Prostate gland (tissue), 2 donors: ENCODE results near the gene PRKD2. TPM values are rescaled to one million over a fixed set of nuclear protein-coding genes. Genes with fewer than 3 reads are reported as not detected.

Source experiments
- DNase-seq: peaks from one replicate; pipeline ENCODE4 v3.0.0-alpha.2; 2019; ENCODE audit warnings: low spot score
- H3K27ac ChIP-seq, 2 donors: fragments of 200-600 bp; sonication (generic); 2 replicates each; pipeline ENCODE4 v1.5.1; 2017 to 2019
- H3K27me3 ChIP-seq: fragments of 200-600 bp; sonication (generic); replicated peaks from 2 replicates; pipeline ENCODE4 v1.5.1; 2019; ENCODE audit not compliant: insufficient read depth
- H3K36me3 ChIP-seq, 2 donors: fragments of 200-600 bp; sonication (generic); 1 replicate in 1 of 2; 2 replicates in 1 of 2; pipeline versions ENCODE4 v1.5.1 to v1.8.1; 2017 to 2019
- H3K4me1 ChIP-seq: fragments of 200-600 bp; sonication (generic); replicated peaks from 2 replicates; pipeline ENCODE4 v1.5.1; 2019
- H3K4me3 ChIP-seq, 2 donors: fragments of 200-600 bp; sonication (generic); 2 replicates each; pipeline ENCODE4 v1.5.1; 2017 to 2019
- H3K9me3 ChIP-seq: fragments of 200-600 bp; sonication (generic); 2 replicates; pipeline ENCODE4 v1.5.1; 2017
- CTCF ChIP-seq, 4 experiments: fragments of 200-600 bp in 2 of 4; fragments of 450-650 bp in 2 of 4; sonication (generic) in 2 of 4; IDR thresholded peaks; 1 replicate in 3 of 4; 2 replicates in 1 of 4; pipeline ENCODE4 v1.5.1; 2016 to 2019; ENCODE audit warnings: antibody characterized with exemption in 4 of 4, mild to moderate bottlenecking in 2 of 4, moderate library complexity in 2 of 4
- POLR2A ChIP-seq: fragments of 450-650 bp; IDR thresholded peaks from one replicate; pipeline ENCODE4 v1.6.1; 2016; ENCODE audit warnings: antibody characterized with exemption, mild to moderate bottlenecking
- POLR2AphosphoS5 ChIP-seq: sonication (generic); formaldehyde crosslinking; IDR thresholded peaks from one replicate; pipeline ENCODE4 v1.6.1; 2017; ENCODE audit warnings: antibody characterized with exemption
- WGBS: methylation state at CpG from one replicate; pipeline ENCODE4 v1.1.5; 2018; 5-methylcytosine and 5-hydroxymethylcytosine counted together
- intact Hi-C: fragments of 100-400 bp; cut with DNase I; formaldehyde crosslinking; loops from one replicate; pipeline ENCODE4 v1.14.2; 2022
- total RNA-seq, 2 donors: library from RNA; depleted of rRNA; stranded (reverse); fragments of >200 nt; gene quantifications; one replicate each; pipeline ENCODE4 v1.1.0, GENCODE V29; 2016

The PRKD2 gene
- total RNA-seq, 2 donors from 2014 or later, result 38.9 to 41.8 TPM

- no peak overlapping the region for H3K4me3 ChIP-seq
- TF ChIP-seq POLR2A (no peak), POLR2AphosphoS5 (no peak), CTCF (IDR thresholded peaks at IDR 0.05) (no peak)
- intact Hi-C loops, result no loop called here
- 98% methylated on average over 2 of the region's 2 CpGs for WGBS
- DNase-seq, result no peak
- no peak overlapping the region for H3K27ac ChIP-seq
- H3K27me3 ChIP-seq, result no peaks in the 10 kb centered on the region
- no peaks in the 10 kb centered on the region for H3K4me1 ChIP-seq
- no peaks in the 10 kb centered on the region for H3K9me3 ChIP-seq
- peaks cover 25 to 37% of the 10 kb centered on the region in 2 donors for H3K36me3 ChIP-seq
Measured at GRCh38 chr19:46691948-46692347, 25.0 kb downstream of the PRKD2 start.

- no peaks in the 10 kb centered on the region for H3K4me1 ChIP-seq
- H3K36me3 ChIP-seq, result peaks cover 21 to 37% of the 10 kb centered on the region in 2 donors
- H3K9me3 ChIP-seq, result no peaks in the 10 kb centered on the region
- H3K27ac ChIP-seq, result no peak overlapping the region
- H3K27me3 ChIP-seq, result no peaks in the 10 kb centered on the region
- no peak for DNase-seq
- intact Hi-C loops, result no loop called here
- TF ChIP-seq CTCF (IDR thresholded peaks at IDR 0.05), result no peak
- TF ChIP-seq POLR2AphosphoS5, result no peak
- no peak for TF ChIP-seq POLR2A
- 83% methylated on average over 2 of the region's 2 CpGs for WGBS
- no peak overlapping the region for H3K4me3 ChIP-seq
Measured at GRCh38 chr19:46691104-46691503, 25.8 kb downstream of the PRKD2 start.

GRCh38 chr19:46689358-46689757 is 27.6 kb downstream of the PRKD2 start:
- Histone ChIP-seq H3K36me3 (peaks cover 21 to 33% of the 10 kb centered on the region in 2 donors), H3K9me3 (no peaks in the 10 kb centered on the region), H3K4me1 (no peaks in the 10 kb centered on the region), H3K4me3 (no peak overlapping the region), H3K27ac (no peak overlapping the region), H3K27me3 (no peaks in the 10 kb centered on the region)
- no peak for TF ChIP-seq POLR2AphosphoS5
- TF ChIP-seq CTCF (IDR thresholded peaks at IDR 0.05), result no peak
- no peak for TF ChIP-seq POLR2A
- intact Hi-C loops, result no loop called here
- 91% methylated on average over 14 of the region's 14 CpGs for WGBS
- no peak for DNase-seq

- DNase-seq, result no peak
- no peaks in the 10 kb centered on the region for H3K4me1 ChIP-seq
- intact Hi-C loops, result no loop called here
- no peaks in the 10 kb centered on the region for H3K9me3 ChIP-seq
- 93% methylated on average over 6 of the region's 6 CpGs for WGBS
- no peak overlapping the region for H3K27ac ChIP-seq
- no peak overlapping the region for H3K4me3 ChIP-seq
- peaks cover 14 to 22% of the 10 kb centered on the region in 2 donors for H3K36me3 ChIP-seq
- TF ChIP-seq CTCF (IDR thresholded peaks at IDR 0.05) (no peak), POLR2AphosphoS5 (no peak), POLR2A (no peak)
- H3K27me3 ChIP-seq, result no peaks in the 10 kb centered on the region
Measured at GRCh38 chr19:46687438-46688145, 29.3 kb downstream of the PRKD2 start.

- no peak for TF ChIP-seq POLR2A
- no peak for TF ChIP-seq CTCF (IDR thresholded peaks at IDR 0.05)
- TF ChIP-seq POLR2AphosphoS5, result no peak
- no peak for DNase-seq
- no peak overlapping the region for H3K4me3 ChIP-seq
- no peaks in the 10 kb centered on the region for H3K4me1 ChIP-seq
- WGBS, result 94% methylated on average over 3 of the region's 3 CpGs
- H3K9me3 ChIP-seq, result no peaks in the 10 kb centered on the region
- no peak overlapping the region for H3K27ac ChIP-seq
- no peaks in the 10 kb centered on the region for H3K27me3 ChIP-seq
- intact Hi-C loops, result no loop called here
- peaks cover 3 to 6% of the 10 kb centered on the region in 2 donors for H3K36me3 ChIP-seq
Measured at GRCh38 chr19:46685189-46685588, 31.7 kb downstream of the PRKD2 start.
